WTC11 (cell line): ENCODE data around the gene ZC3H12A. TPM values are rescaled to one million over a fixed set of nuclear protein-coding genes. Genes with fewer than 3 reads are reported as not detected.

Source experiments
- ATAC-seq: fragments of 200-7000 bp; cut with Tn5 transposase; 2 replicates; pipeline ENCODE4 v1.10.0; 2021; ENCODE audit warnings: mild to moderate bottlenecking, moderate library complexity
- CTCF ChIA-PET: fragments of 300-600 bp; sonication (Branson Sonifier 250); formaldehyde crosslinking; loops from one replicate; lab custom pipeline; 2021; ENCODE audit warnings: antibody characterized with exemption; lab: Charles Lee
- POLR2A ChIA-PET: fragments of 350-600 bp; sonication (Branson Sonifier 250); formaldehyde crosslinking; loops from one replicate; lab custom pipeline; 2021; ENCODE audit warnings: antibody characterized with exemption; lab: Charles Lee
- DNase-seq: peaks from one replicate; pipeline ENCODE4 v3.0.0; 2021; ENCODE audit warnings: low spot score
- H3K27ac Mint-ChIP-seq: 2 replicates; pipeline ENCODE4 v1.8.0; 2021; ENCODE audit warnings: mixed read lengths
- H3K27me3 Mint-ChIP-seq: 2 replicates; pipeline ENCODE4 v1.8.0; 2021; ENCODE audit warnings: low read depth, mild to moderate bottlenecking, moderate library complexity, mixed read lengths
- H3K36me3 Mint-ChIP-seq: 2 replicates; pipeline ENCODE4 v1.8.0; 2021; ENCODE audit warnings: mixed read lengths
- H3K4me1 Mint-ChIP-seq: 2 replicates; pipeline ENCODE4 v1.8.0; 2022; ENCODE audit warnings: mixed read lengths
- H3K4me3 Mint-ChIP-seq: 2 replicates; pipeline ENCODE4 v1.8.0; 2021; ENCODE audit warnings: mild to moderate bottlenecking, moderate library complexity, mixed read lengths
- H3K9me3 Mint-ChIP-seq: 2 replicates; pipeline ENCODE4 v1.8.0; 2021; ENCODE audit warnings: mixed read lengths
- AFF4 ChIP-seq: sonication (generic); formaldehyde crosslinking; IDR thresholded peaks from 2 replicates; pipeline ENCODE4 v1.8.1; 2023; ENCODE audit warnings: mild to moderate bottlenecking, missing genetic modification reagents, borderline replicate concordance
- ATF1 ChIP-seq: sonication (generic); formaldehyde crosslinking; IDR thresholded peaks from 2 replicates; pipeline ENCODE4 v1.8.1; 2023; ENCODE audit warnings: mild to moderate bottlenecking, moderate library complexity, missing genetic modification reagents
- CREM ChIP-seq: sonication (generic); formaldehyde crosslinking; IDR thresholded peaks from 2 replicates; pipeline ENCODE4 v1.8.1; 2022; ENCODE audit warnings: mild to moderate bottlenecking, missing genetic modification reagents, moderate library complexity
- E2F4 ChIP-seq: sonication (generic); formaldehyde crosslinking; IDR thresholded peaks from 2 replicates; pipeline ENCODE4 v1.8.1; 2022; ENCODE audit warnings: low read depth, mild to moderate bottlenecking, moderate library complexity, missing genetic modification reagents, borderline replicate concordance
- EMX1 ChIP-seq: fragments of 250-450 bp; sonication (Bioruptor Pico); IDR thresholded peaks from 2 replicates; pipeline ENCODE4 v1.8.0; 2021; ENCODE audit warnings: mild to moderate bottlenecking
- FOXP4 ChIP-seq: sonication (generic); formaldehyde crosslinking; IDR thresholded peaks from 2 replicates; pipeline ENCODE4 v1.8.0; 2022; ENCODE audit warnings: mild to moderate bottlenecking, missing genetic modification reagents
- GABPB1 ChIP-seq: sonication (generic); formaldehyde crosslinking; IDR thresholded peaks from 2 replicates; pipeline ENCODE4 v1.8.1; 2023; ENCODE audit warnings: mild to moderate bottlenecking, missing genetic modification reagents
- MLX ChIP-seq: sonication (generic); formaldehyde crosslinking; IDR thresholded peaks from 2 replicates; pipeline ENCODE4 v1.8.1; 2023; ENCODE audit warnings: mild to moderate bottlenecking, missing genetic modification reagents, moderate library complexity
- NFE2L1 ChIP-seq: sonication (generic); formaldehyde crosslinking; IDR thresholded peaks from 2 replicates; pipeline ENCODE4 v1.8.1; 2023; ENCODE audit warnings: missing genetic modification reagents
- NR2C2 ChIP-seq: sonication (generic); formaldehyde crosslinking; IDR thresholded peaks from 2 replicates; pipeline ENCODE4 v1.8.0; 2022; ENCODE audit warnings: mild to moderate bottlenecking, missing genetic modification reagents
- PRRX2 ChIP-seq: fragments of 250-450 bp; sonication (Bioruptor Pico); IDR thresholded peaks from 2 replicates; pipeline ENCODE4 v1.8.0; 2021; ENCODE audit warnings: mild to moderate bottlenecking
- SMAD3 ChIP-seq: sonication (generic); formaldehyde crosslinking; IDR thresholded peaks from 2 replicates; pipeline ENCODE4 v1.8.0; 2022; ENCODE audit warnings: missing genetic modification reagents, mild to moderate bottlenecking, borderline replicate concordance
- SMAD4 ChIP-seq: sonication (generic); formaldehyde crosslinking; IDR thresholded peaks from 2 replicates; pipeline ENCODE4 v1.8.0; 2022; ENCODE audit warnings: mild to moderate bottlenecking, missing genetic modification reagents
- STAT6 ChIP-seq: sonication (generic); formaldehyde crosslinking; conservative IDR thresholded peaks from 2 replicates; pipeline ENCODE4 v1.8.1; 2023; ENCODE audit warnings: mild to moderate bottlenecking, low read depth, missing genetic modification reagents, moderate library complexity
- USF1 ChIP-seq: sonication (generic); formaldehyde crosslinking; IDR thresholded peaks from 2 replicates; pipeline ENCODE4 v1.8.0; 2022; ENCODE audit warnings: mild to moderate bottlenecking, missing genetic modification reagents
- ZNF138 ChIP-seq: sonication (generic); formaldehyde crosslinking; conservative IDR thresholded peaks from 2 replicates; pipeline ENCODE4 v1.8.1; 2022; ENCODE audit warnings: mild to moderate bottlenecking, moderate library complexity, missing genetic modification reagents
- ZNF263 ChIP-seq: sonication (generic); formaldehyde crosslinking; IDR thresholded peaks from 2 replicates; pipeline ENCODE4 v1.8.1; 2022; ENCODE audit warnings: low read depth, mild to moderate bottlenecking, moderate library complexity, missing genetic modification reagents
- ZNF423 ChIP-seq: fragments of 250-450 bp; sonication (Bioruptor Pico); IDR thresholded peaks from 2 replicates; pipeline ENCODE4 v2.1.2; 2022; ENCODE audit warnings: mild to moderate bottlenecking, moderate library complexity
- total RNA-seq: library from RNA; stranded (reverse); gene quantifications from 3 replicates; pipeline ENCODE4 v1.2.3, GENCODE V29; 2021

Gene ZC3H12A
- total RNA-seq, 1 experiment from 2014 or later, result 10.9 TPM

GRCh38 chr1:37448185-37448584 lies 26.2 kb upstream of the ZC3H12A start (continued):
- no peak for TF ChIP-seq ZNF263 (CRISPR knock-in tag)

- H3K4me1 Mint-ChIP-seq, result peaks cover 59% of the 10 kb centered on the region
- H3K4me3 Mint-ChIP-seq, result no peak overlapping the region
- DNase-seq, result no peak
- no peak for ATAC-seq
- H3K27ac Mint-ChIP-seq, result no peak overlapping the region
- ChIA-PET POLR2A (interaction anchor here (0.6 kb wide), 1 partner anchor 1014 kb away, joined by 3 read pairs; no protein-coding TSS in a partner anchor), CTCF (interaction anchor here (0.6 to 14.1 kb wide), 13 partner anchors 12 to 858 kb away, joined by 3 to 279 read pairs (median 6); partner anchors contain the start of gene MEAF6)
- no peaks in the 10 kb centered on the region for H3K9me3 Mint-ChIP-seq
- TF ChIP-seq NFE2L1 (CRISPR knock-in tag) (no peak), STAT6 (no peak), MLX (no peak), NR2C2 (CRISPR knock-in tag) (no peak)
- H3K36me3 Mint-ChIP-seq, result no peaks in the 10 kb centered on the region
- H3K27me3 Mint-ChIP-seq, result peaks cover 8% of the 10 kb centered on the region
These were observed 25.5 kb upstream of the ZC3H12A start for GRCh38 chr1:37448691-37449417.

GRCh38 chr1:37449936-37450335 lies 24.4 kb upstream of the ZC3H12A start:
- Mint-ChIP-seq H3K4me3 (no peak overlapping the region), H3K9me3 (no peaks in the 10 kb centered on the region), H3K27me3 (peaks cover 5% of the 10 kb centered on the region), H3K27ac (no peak overlapping the region), H3K4me1 (peaks cover 61% of the 10 kb centered on the region), H3K36me3 (no peaks in the 10 kb centered on the region)
- DNase-seq (no peak), ATAC-seq (no peak)
- CTCF ChIA-PET, result interaction anchor here (1.2 to 14.1 kb wide), 7 partner anchors 13 to 177 kb away, joined by 3 to 279 read pairs (median 9); partner anchors contain the start of gene MEAF6
- POLR2A ChIA-PET, result no interaction called here
- no peak for TF ChIP-seq SMAD4 (CRISPR knock-in tag)
- TF ChIP-seq CREM (CRISPR knock-in tag), result no peak
- TF ChIP-seq GABPB1 (CRISPR knock-in tag), result no peak
- TF ChIP-seq SMAD3 (CRISPR knock-in tag), result no peak
- TF ChIP-seq ATF1, result no peak
- TF ChIP-seq E2F4 (CRISPR knock-in tag), result no peak
- TF ChIP-seq PRRX2 (CRISPR knock-in tag), result no peak
- TF ChIP-seq STAT6, result no peak
- no peak for TF ChIP-seq ZNF423 (CRISPR knock-in tag)
- TF ChIP-seq USF1 (CRISPR knock-in tag), result no peak
- no peak for TF ChIP-seq ZNF138 (CRISPR knock-in tag)
- TF ChIP-seq FOXP4 (CRISPR knock-in tag), result no peak
- TF ChIP-seq EMX1 (CRISPR knock-in tag), result no peak
- TF ChIP-seq AFF4, result no peak
- TF ChIP-seq NFE2L1 (CRISPR knock-in tag), result no peak
